ENCODE data around the gene ZNF75A.
"Not testable (repeated sequence)": the region's sequence is repeated elsewhere in the genome, so short reads cannot be mapped to it uniquely, and the experiment has no call there.

GRCh38 chr16:3271281-3271680, 34.0 kb upstream of the ZNF75A start:
- not testable (repeated sequence) for TF ChIP-seq CTCF (optimal IDR thresholded peaks at IDR 0.05 in 1 of 3, IDR thresholded peaks at IDR 0.05 in 1 of 3, conservative IDR thresholded peaks at IDR 0.05 in 1 of 3; ENCODE audit: extremely low read depth in 1 of 3, insufficient read depth in 2 of 3, low read length in 3 of 3); EZH2 (IDR thresholded peaks at IDR 0.05; ENCODE audit: low read length)

Measured in keratinocyte (primary cell).